Sigmoid colon (tissue), 4 donors: ENCODE measurements around the gene RPS6KA2.

ENCODE experiments used
- CTCF ChIP-seq, 4 experiments: fragments of 450-650 bp in 3 of 4; fragments of 200-600 bp in 1 of 4; IDR thresholded peaks; one replicate each; pipeline ENCODE4 v1.5.1; 2016 to 2019; ENCODE audit warnings: antibody characterized with exemption in 4 of 4, mild to moderate bottlenecking in 3 of 4, moderate library complexity in 2 of 4
- EP300 ChIP-seq, 4 donors: sonication (generic); formaldehyde crosslinking; IDR thresholded peaks; one replicate each; pipeline ENCODE4 v1.6.1; 2017; ENCODE audit warnings: antibody characterized with exemption in 4 of 4

- TF ChIP-seq CTCF (IDR thresholded peaks at IDR 0.05) (no peak), EP300 (IDR thresholded peaks at IDR 0.05) (no peak)
Observed at GRCh38 chr6:166462461-166463135, 164.5 kb downstream of the RPS6KA2 start.
